Measurements from ENCODE around the gene IQGAP2.

IQGAP2 gene

GRCh38 chr5:76378355-76378754 lies 24.7 kb upstream of the IQGAP2 start:
- H3K27me3 ChIP-seq (ENCODE audit: low read length) = no peaks in the 10 kb centered on the region
- H3K4me2 ChIP-seq (ENCODE audit: low read depth, low read length, poor library complexity, severe bottlenecking) = no peak overlapping the region
- H3K9ac ChIP-seq (ENCODE audit: low read length) = no peak overlapping the region
- H3K9me2 ChIP-seq (replicated peaks; ENCODE audit: insufficient read depth, low read length) = no peaks in the 10 kb centered on the region
- no peak for TF ChIP-seq EZH2phosphoT487 (conservative IDR thresholded peaks at IDR 0.05; ENCODE audit: low read length)
- TF ChIP-seq CTCF (IDR thresholded peaks at IDR 0.05; ENCODE audit: insufficient read depth, low read length, poor library complexity, severe bottlenecking) = no peak
- no peaks in the 10 kb centered on the region for H3F3A ChIP-seq (ENCODE audit: insufficient read depth)
- H3K79me2 ChIP-seq (ENCODE audit: insufficient read depth, low read length) = no peaks in the 10 kb centered on the region
- H3K4me3 ChIP-seq (ENCODE audit: insufficient read depth, low read length, poor library complexity, severe bottlenecking) = no peak overlapping the region
- no peak overlapping the region for H2AFZ ChIP-seq (ENCODE audit: low read depth, low read length, severe bottlenecking)
- H3K27ac ChIP-seq (ENCODE audit: low read depth, low read length) = no peak overlapping the region
- H3K36me3 ChIP-seq (ENCODE audit: low read length) = no peaks in the 10 kb centered on the region
- no peaks in the 10 kb centered on the region for H3K9me3 ChIP-seq (ENCODE audit: insufficient read depth, low read length)
- H4K20me1 ChIP-seq (ENCODE audit: low read depth, low read length) = no peaks in the 10 kb centered on the region

GRCh38 chr5:76379316-76379715 lies 23.8 kb upstream of the IQGAP2 start:
- H3K4me2 ChIP-seq (ENCODE audit: low read depth, low read length, poor library complexity, severe bottlenecking) = no peak overlapping the region
- no peaks in the 10 kb centered on the region for H3F3A ChIP-seq (ENCODE audit: insufficient read depth)
- H3K9me2 ChIP-seq (replicated peaks; ENCODE audit: insufficient read depth, low read length) = no peaks in the 10 kb centered on the region
- no peaks in the 10 kb centered on the region for H3K9me3 ChIP-seq (ENCODE audit: insufficient read depth, low read length)
- H3K79me2 ChIP-seq (ENCODE audit: insufficient read depth, low read length) = no peaks in the 10 kb centered on the region
- no peaks in the 10 kb centered on the region for H3K27me3 ChIP-seq (ENCODE audit: low read length)
- H3K36me3 ChIP-seq (ENCODE audit: low read length) = no peaks in the 10 kb centered on the region
- H3K4me3 ChIP-seq (ENCODE audit: insufficient read depth, low read length, poor library complexity, severe bottlenecking) = no peak overlapping the region
- no peak overlapping the region for H3K27ac ChIP-seq (ENCODE audit: low read depth, low read length)
- H3K9ac ChIP-seq (ENCODE audit: low read length) = no peak overlapping the region
- no peak overlapping the region for H2AFZ ChIP-seq (ENCODE audit: low read depth, low read length, severe bottlenecking)
- H4K20me1 ChIP-seq (ENCODE audit: low read depth, low read length) = no peaks in the 10 kb centered on the region
- no peak for TF ChIP-seq CTCF (IDR thresholded peaks at IDR 0.05; ENCODE audit: insufficient read depth, low read length, poor library complexity, severe bottlenecking)
- TF ChIP-seq EZH2phosphoT487 (conservative IDR thresholded peaks at IDR 0.05; ENCODE audit: low read length) = no peak

GRCh38 chr5:76379855-76380254 lies 23.2 kb upstream of the IQGAP2 start:
- H3K4me2 ChIP-seq (ENCODE audit: low read depth, low read length, poor library complexity, severe bottlenecking) = no peak overlapping the region
- no peak overlapping the region for H3K4me3 ChIP-seq (ENCODE audit: insufficient read depth, low read length, poor library complexity, severe bottlenecking)
- no peak overlapping the region for H3K27ac ChIP-seq (ENCODE audit: low read depth, low read length)
- TF ChIP-seq EZH2phosphoT487 (conservative IDR thresholded peaks at IDR 0.05; ENCODE audit: low read length) (no peak), CTCF (IDR thresholded peaks at IDR 0.05; ENCODE audit: insufficient read depth, low read length, poor library complexity, severe bottlenecking) (no peak)
- no peaks in the 10 kb centered on the region for H3K79me2 ChIP-seq (ENCODE audit: insufficient read depth, low read length)
- H3K27me3 ChIP-seq (ENCODE audit: low read length) = no peaks in the 10 kb centered on the region
- H3K9me2 ChIP-seq (replicated peaks; ENCODE audit: insufficient read depth, low read length) = no peaks in the 10 kb centered on the region
- H3F3A ChIP-seq (ENCODE audit: insufficient read depth) = no peaks in the 10 kb centered on the region
- H3K9ac ChIP-seq (ENCODE audit: low read length) = no peak overlapping the region
- no peaks in the 10 kb centered on the region for H4K20me1 ChIP-seq (ENCODE audit: low read depth, low read length)
- H2AFZ ChIP-seq (ENCODE audit: low read depth, low read length, severe bottlenecking) = no peak overlapping the region
- no peaks in the 10 kb centered on the region for H3K36me3 ChIP-seq (ENCODE audit: low read length)
- no peaks in the 10 kb centered on the region for H3K9me3 ChIP-seq (ENCODE audit: insufficient read depth, low read length)

All from SU-DHL-6 (cell line).